Measurements from ENCODE around the gene PACRG. TPM values are rescaled to one million over a fixed set of nuclear protein-coding genes. Genes with fewer than 3 reads are reported as not detected.

The PACRG gene
- total RNA-seq, 4 donors from 2014 or later, result 0.95 to 1.3 TPM; not detected in 2

DNA sequence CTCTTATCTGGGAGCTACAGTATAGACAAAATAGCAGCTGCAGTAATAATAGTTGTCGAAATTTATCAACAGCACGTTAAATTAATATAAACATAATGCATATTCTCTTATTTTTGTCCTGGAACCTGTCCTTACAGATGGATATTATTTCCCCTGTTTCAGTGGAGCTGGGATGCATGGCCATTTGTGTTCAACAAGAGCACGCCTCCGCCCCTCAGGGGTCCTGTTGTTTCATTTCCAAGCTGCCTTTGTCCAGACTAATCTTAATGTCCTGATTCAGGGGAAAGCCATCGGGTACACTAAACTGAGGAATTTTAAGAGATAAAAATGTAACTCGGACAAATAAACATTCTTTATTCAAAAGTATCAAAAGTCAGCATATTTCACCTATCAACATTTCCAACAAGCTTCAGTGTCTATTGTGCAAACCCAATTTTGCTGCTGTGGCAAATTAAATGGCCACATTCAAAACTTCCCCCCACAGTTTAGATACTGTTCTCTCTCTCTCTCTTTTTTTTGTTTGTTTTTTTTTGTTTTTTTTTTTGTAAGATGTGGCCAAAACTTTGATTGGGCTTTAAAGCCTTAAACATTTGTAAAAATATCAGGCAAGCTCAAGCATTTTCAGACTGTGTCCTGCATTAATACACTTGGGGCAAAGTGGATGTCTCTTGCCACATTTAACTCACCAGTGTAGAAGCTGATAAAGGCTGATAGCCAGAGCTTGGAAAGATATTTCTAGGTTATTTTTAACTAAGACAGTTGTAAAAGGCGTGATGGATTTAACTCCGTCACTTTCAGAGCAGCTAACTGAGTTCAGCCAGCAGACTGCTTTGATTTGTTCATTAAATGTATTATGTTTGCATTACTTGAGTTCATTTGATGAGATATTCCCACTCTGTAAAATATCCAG lies 574.2 kb downstream of the PACRG start:
- Histone ChIP-seq H3K4me3 (no peak overlapping the region), H3K27ac (no peak overlapping the region), H3K9me3 (no peaks in the 10 kb centered on the region), H3K36me3 (no peaks in the 10 kb centered on the region), H3K4me1 (no peaks in the 10 kb centered on the region), H3K27me3 (no peaks in the 10 kb centered on the region)
- TF ChIP-seq, protein P1, sequence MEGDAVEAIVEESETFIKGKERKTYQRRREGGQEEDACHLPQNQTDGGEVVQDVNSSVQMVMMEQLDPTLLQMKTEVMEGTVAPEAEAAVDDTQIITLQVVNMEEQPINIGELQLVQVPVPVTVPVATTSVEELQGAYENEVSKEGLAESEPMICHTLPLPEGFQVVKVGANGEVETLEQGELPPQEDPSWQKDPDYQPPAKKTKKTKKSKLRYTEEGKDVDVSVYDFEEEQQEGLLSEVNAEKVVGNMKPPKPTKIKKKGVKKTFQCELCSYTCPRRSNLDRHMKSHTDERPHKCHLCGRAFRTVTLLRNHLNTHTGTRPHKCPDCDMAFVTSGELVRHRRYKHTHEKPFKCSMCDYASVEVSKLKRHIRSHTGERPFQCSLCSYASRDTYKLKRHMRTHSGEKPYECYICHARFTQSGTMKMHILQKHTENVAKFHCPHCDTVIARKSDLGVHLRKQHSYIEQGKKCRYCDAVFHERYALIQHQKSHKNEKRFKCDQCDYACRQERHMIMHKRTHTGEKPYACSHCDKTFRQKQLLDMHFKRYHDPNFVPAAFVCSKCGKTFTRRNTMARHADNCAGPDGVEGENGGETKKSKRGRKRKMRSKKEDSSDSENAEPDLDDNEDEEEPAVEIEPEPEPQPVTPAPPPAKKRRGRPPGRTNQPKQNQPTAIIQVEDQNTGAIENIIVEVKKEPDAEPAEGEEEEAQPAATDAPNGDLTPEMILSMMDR (IDR thresholded peaks at IDR 0.05), result no peak
- no peak for TF ChIP-seq POLR2A (IDR thresholded peaks at IDR 0.05)
- DNase-seq, result no peak
- intact Hi-C loops (cut with DNase I), result no loop called here
- WGBS, 2 donors, result 66 to 74% methylated on average over 8 of the region's 8 CpGs

DNA sequence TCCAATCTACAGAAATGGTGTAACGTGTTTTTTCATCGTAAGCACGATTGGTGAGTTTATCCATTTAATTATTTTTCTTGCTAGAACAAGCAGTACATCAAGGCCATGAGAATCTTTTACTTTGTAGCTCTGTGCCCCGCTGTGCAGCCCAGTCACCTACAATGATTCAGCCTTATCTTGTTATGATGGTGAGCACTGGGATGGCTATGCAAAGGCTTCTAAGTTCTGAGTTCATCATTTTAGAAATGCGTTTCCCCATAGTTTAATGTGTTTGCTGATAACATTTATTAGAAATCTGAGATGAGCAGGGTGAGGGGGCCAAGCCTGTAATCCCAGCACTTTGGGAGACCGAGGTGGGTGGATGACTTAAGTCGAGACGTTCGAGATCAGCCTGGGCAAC lies 575.0 kb downstream of the PACRG start:
- Histone ChIP-seq H3K4me1 (no peaks in the 10 kb centered on the region), H3K27me3 (no peaks in the 10 kb centered on the region), H3K9me3 (no peaks in the 10 kb centered on the region), H3K27ac (no peak overlapping the region), H3K4me3 (no peak overlapping the region), H3K36me3 (no peaks in the 10 kb centered on the region)
- no peak for DNase-seq
- intact Hi-C loops (cut with DNase I), result no loop called here
- TF ChIP-seq, protein P1 (IDR thresholded peaks at IDR 0.05), result no peak
- no peak for TF ChIP-seq POLR2A (IDR thresholded peaks at IDR 0.05)
- WGBS, 2 donors, result 81% methylated on average over 8 to 9 of the region's 9 CpGs

- WGBS, 2 donors, result 81 to 88% methylated on average over 2 of the region's 2 CpGs
- H3K4me3 ChIP-seq, result no peak overlapping the region
- H3K9me3 ChIP-seq, result no peaks in the 10 kb centered on the region
- intact Hi-C loops (cut with DNase I), result no loop called here
- no peak for DNase-seq
- no peak overlapping the region for H3K27ac ChIP-seq
- TF ChIP-seq POLR2A (IDR thresholded peaks at IDR 0.05), result no peak
- TF ChIP-seq, protein P1 (IDR thresholded peaks at IDR 0.05), result no peak
- no peaks in the 10 kb centered on the region for H3K27me3 ChIP-seq
- H3K4me1 ChIP-seq, result no peaks in the 10 kb centered on the region
- no peaks in the 10 kb centered on the region for H3K36me3 ChIP-seq
Measured at GRCh38 chr6:163306000-163306399, 578.2 kb downstream of the PACRG start.

DNA sequence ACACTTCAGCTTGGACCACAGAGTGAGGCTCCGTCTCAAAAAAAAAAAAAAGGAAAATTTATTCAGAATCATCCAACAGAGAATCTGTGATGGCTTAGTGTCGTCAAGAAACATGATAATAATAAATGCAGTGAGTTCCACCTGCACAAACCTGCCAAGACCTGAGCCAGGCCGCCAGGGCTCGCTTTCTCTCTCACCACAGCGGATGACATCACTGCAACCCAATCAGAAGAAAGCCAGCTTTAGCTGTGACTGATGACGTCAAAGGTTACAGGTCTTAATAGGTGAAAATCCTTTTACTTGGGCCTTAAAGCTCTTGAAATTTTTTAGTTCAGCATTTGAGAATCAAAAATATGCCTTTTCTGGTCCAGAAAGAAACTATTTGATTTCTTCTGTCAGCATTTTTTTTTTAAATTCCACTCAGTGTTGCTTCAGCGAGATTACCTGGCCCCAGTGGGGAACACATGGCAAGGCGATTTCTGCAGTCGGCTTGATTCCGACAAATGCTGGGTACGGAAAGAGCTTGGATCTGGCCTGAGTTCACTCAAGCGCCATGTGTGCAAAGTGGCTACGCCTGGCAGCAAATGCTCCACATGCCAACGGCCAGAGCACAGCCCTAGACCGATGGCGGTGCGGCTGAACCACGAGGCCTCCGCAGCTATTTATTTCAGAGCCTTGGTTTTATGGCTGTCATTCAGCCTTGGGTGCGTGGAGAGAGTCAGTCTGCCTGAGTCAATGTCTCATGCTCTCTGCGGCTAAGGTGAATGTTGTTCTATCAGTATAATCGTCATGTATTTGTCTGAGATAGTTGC lies 581.1 kb downstream of the PACRG start:
- Histone ChIP-seq H3K36me3 (no peaks in the 10 kb centered on the region), H3K4me1 (no peaks in the 10 kb centered on the region), H3K4me3 (no peak overlapping the region), H3K27ac (no peak overlapping the region), H3K9me3 (no peaks in the 10 kb centered on the region), H3K27me3 (peaks cover 0 to 11% (median 0%) of the 10 kb centered on the region in 4 donors)
- no peak for TF ChIP-seq POLR2A (IDR thresholded peaks at IDR 0.05)
- TF ChIP-seq, protein P1 (IDR thresholded peaks at IDR 0.05), result no peak
- intact Hi-C loops (cut with DNase I), result no loop called here
- no peak for DNase-seq
- 81 to 85% methylated on average over 17 to 22 of the region's 22 CpGs for WGBS, 2 donors
